ENCODE measurements around the gene PPM1G.
A peak's percentile ranks its signal among the peaks of the same experiment; 100 is the strongest.

The PPM1G gene

GRCh38 chr2:27378096-27378808 lies 31.1 kb downstream of the PPM1G start:
- DNase-seq, result peak; percentile 45
- in situ Hi-C loops (cut with HindIII; ENCODE audit: low pct_ligation_motif_present, low pct_unique_long_range_greater_than_20kb, low sequenced_read_pairs), result no loop called here

GRCh38 chr2:27377618-27378095 lies 31.7 kb downstream of the PPM1G start:
- DNase-seq, result no peak
- in situ Hi-C loops (cut with HindIII; ENCODE audit: low pct_ligation_motif_present, low pct_unique_long_range_greater_than_20kb, low sequenced_read_pairs), result no loop called here

GRCh38 chr2:27376866-27377617 lies 32.3 kb downstream of the PPM1G start:
- DNase-seq, result no peak
- in situ Hi-C loops (cut with HindIII; ENCODE audit: low pct_ligation_motif_present, low pct_unique_long_range_greater_than_20kb, low sequenced_read_pairs), result no loop called here

GRCh38 chr2:27376151-27376865 lies 33.1 kb downstream of the PPM1G start:
- DNase-seq, result no peak
- in situ Hi-C loops (cut with HindIII; ENCODE audit: low pct_ligation_motif_present, low pct_unique_long_range_greater_than_20kb, low sequenced_read_pairs), result no loop called here

GRCh38 chr2:27375513-27376099 lies 33.8 kb downstream of the PPM1G start:
- DNase-seq, result no peak
- in situ Hi-C loops (cut with HindIII; ENCODE audit: low pct_ligation_motif_present, low pct_unique_long_range_greater_than_20kb, low sequenced_read_pairs), result no loop called here

- in situ Hi-C loops (cut with HindIII; ENCODE audit: low pct_ligation_motif_present, low pct_unique_long_range_greater_than_20kb, low sequenced_read_pairs), result no loop called here
- DNase-seq, result no peak
Measured at GRCh38 chr2:27373567-27373966, 35.8 kb downstream of the PPM1G start.

- DNase-seq, result no peak
- in situ Hi-C loops (cut with HindIII; ENCODE audit: low pct_ligation_motif_present, low pct_unique_long_range_greater_than_20kb, low sequenced_read_pairs), result no loop called here
Measured at GRCh38 chr2:27372937-27373336, 36.5 kb downstream of the PPM1G start.

GRCh38 chr2:27370816-27371620 lies 38.4 kb downstream of the PPM1G start:
- peak; percentile 44 for DNase-seq
- in situ Hi-C loops (cut with HindIII; ENCODE audit: low pct_ligation_motif_present, low pct_unique_long_range_greater_than_20kb, low sequenced_read_pairs), result no loop called here

GRCh38 chr2:27370026-27370815 lies 39.2 kb downstream of the PPM1G start, which contains the start of the genes EIF2B4 and SNX17:
EIF2B4 (minus strand) TSS chr2:27370338; CDS start chr2:27370314, 24 bp downstream.
SNX17 (plus strand) TSS chr2:27370616; CDS start chr2:27370744, 128 bp downstream.
- in situ Hi-C loops (cut with HindIII; ENCODE audit: low pct_ligation_motif_present, low pct_unique_long_range_greater_than_20kb, low sequenced_read_pairs), result no loop called here
- DNase-seq, result peak; percentile 99

- DNase-seq, result peak; percentile 70
- in situ Hi-C loops (cut with HindIII; ENCODE audit: low pct_ligation_motif_present, low pct_unique_long_range_greater_than_20kb, low sequenced_read_pairs), result no loop called here
Measured at GRCh38 chr2:27369471-27370025, 39.8 kb downstream of the PPM1G start.

- DNase-seq, result no peak
- in situ Hi-C loops (cut with HindIII; ENCODE audit: low pct_ligation_motif_present, low pct_unique_long_range_greater_than_20kb, low sequenced_read_pairs), result no loop called here
Measured at GRCh38 chr2:27363933-27364332, 45.5 kb downstream of the PPM1G start.

- in situ Hi-C loops (cut with HindIII; ENCODE audit: low pct_ligation_motif_present, low pct_unique_long_range_greater_than_20kb, low sequenced_read_pairs), result no loop called here
- DNase-seq, result no peak
Measured at GRCh38 chr2:27362678-27363420, 46.5 kb downstream of the PPM1G start.

GRCh38 chr2:27356382-27357181 lies 52.8 kb downstream of the PPM1G start, which contains the start of gene GTF3C2:
GTF3C2 (minus strand) TSS chr2:27356764; CDS start chr2:27343554, 13,210 bp downstream.
- peak; percentile 98 for DNase-seq
- in situ Hi-C loops (cut with HindIII; ENCODE audit: low pct_ligation_motif_present, low pct_unique_long_range_greater_than_20kb, low sequenced_read_pairs), result no loop called here

- in situ Hi-C loops (cut with HindIII; ENCODE audit: low pct_ligation_motif_present, low pct_unique_long_range_greater_than_20kb, low sequenced_read_pairs), result no loop called here
- DNase-seq, result peak; percentile 77
Measured at GRCh38 chr2:27356056-27356381, 53.4 kb downstream of the PPM1G start.

- in situ Hi-C loops (cut with HindIII; ENCODE audit: low pct_ligation_motif_present, low pct_unique_long_range_greater_than_20kb, low sequenced_read_pairs), result no loop called here
Measured at GRCh38 chr2:27354597-27354927, 54.8 kb downstream of the PPM1G start.

More at GRCh38 chr2:27354597-27354927, 54.8 kb downstream of the PPM1G start:
- no peak for DNase-seq

All from ACHN (cell line).